HL-60 (cell line): ENCODE measurements around the gene KRT14.
"Not testable (repeated sequence)": the region's sequence is repeated elsewhere in the genome, so short reads cannot be mapped to it uniquely, and the experiment has no call there.

Source experiments
- GABPA ChIP-seq: IDR thresholded peaks from 2 replicates; pipeline ENCODE4 v1.6.1; 2012; ENCODE audit warnings: low read depth
- POLR2AphosphoS5 ChIP-seq: IDR thresholded peaks from 2 replicates; pipeline ENCODE4 v1.6.1; 2012; ENCODE audit warnings: low read depth
- SPI1 ChIP-seq: IDR thresholded peaks from 2 replicates; pipeline ENCODE4 v1.6.1; 2012; ENCODE audit warnings: low read depth, mild to moderate bottlenecking, borderline replicate concordance
- TF ChIP-seq, protein P1 (sequence below): IDR thresholded peaks from one replicate; pipeline ENCODE4 v1.5.1; 2011; ENCODE audit warnings: low read length, control low read depth, inconsistent platforms; ENCODE audit not compliant: insufficient read depth
- TF ChIP-seq, protein P2 (sequence below): IDR thresholded peaks from 2 replicates; pipeline ENCODE4 v1.6.1; 2012; ENCODE audit warnings: low read depth; ENCODE audit not compliant: insufficient replicate concordance

DNA sequence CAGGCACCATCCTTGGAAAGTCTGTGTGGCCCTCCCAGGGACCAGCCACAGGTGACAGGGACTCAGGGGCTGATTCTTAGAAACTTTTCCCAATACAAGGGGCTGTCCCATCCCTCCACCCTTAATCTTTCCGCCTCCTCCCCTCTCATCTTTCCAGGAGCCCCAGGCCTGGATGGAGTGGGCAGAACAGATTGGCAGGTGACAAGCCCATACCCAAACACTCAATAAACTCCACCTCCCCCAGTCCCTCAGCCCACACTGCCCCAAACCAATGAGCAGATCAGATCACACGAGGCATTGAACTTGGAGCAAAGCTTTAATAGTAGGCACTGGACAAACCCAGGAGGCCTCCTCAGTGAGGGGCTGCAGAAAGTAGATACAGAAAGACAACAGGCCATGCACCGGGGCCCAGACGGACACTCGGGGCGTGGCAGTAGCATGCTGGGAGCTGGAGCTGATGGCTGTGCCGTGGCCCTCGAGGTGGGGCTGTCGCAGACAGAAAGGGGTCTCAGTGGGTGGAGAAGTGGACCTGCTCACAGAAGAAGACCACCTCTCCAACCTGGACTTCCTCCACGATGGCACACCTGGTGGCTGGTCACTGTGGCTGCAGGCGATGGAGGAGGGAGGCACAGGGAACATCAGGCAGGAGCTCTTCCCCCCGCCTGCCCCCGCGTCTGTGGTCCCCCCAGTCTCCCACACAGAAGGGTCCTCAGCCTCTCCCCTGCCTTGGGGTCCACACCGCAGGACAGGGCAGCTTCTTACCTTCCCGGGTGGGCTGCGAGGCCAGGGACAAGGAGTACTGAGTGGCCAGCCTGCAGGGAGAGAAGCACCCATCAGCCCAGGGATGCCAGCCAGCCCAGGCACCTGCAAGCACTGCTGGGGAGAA is 39.6 kb upstream of the KRT14 start:
- TF ChIP-seq, protein P1, sequence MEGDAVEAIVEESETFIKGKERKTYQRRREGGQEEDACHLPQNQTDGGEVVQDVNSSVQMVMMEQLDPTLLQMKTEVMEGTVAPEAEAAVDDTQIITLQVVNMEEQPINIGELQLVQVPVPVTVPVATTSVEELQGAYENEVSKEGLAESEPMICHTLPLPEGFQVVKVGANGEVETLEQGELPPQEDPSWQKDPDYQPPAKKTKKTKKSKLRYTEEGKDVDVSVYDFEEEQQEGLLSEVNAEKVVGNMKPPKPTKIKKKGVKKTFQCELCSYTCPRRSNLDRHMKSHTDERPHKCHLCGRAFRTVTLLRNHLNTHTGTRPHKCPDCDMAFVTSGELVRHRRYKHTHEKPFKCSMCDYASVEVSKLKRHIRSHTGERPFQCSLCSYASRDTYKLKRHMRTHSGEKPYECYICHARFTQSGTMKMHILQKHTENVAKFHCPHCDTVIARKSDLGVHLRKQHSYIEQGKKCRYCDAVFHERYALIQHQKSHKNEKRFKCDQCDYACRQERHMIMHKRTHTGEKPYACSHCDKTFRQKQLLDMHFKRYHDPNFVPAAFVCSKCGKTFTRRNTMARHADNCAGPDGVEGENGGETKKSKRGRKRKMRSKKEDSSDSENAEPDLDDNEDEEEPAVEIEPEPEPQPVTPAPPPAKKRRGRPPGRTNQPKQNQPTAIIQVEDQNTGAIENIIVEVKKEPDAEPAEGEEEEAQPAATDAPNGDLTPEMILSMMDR, result not testable (repeated sequence)
- not testable (repeated sequence) for TF ChIP-seq POLR2AphosphoS5, SPI1, GABPA
- TF ChIP-seq, protein P2, sequence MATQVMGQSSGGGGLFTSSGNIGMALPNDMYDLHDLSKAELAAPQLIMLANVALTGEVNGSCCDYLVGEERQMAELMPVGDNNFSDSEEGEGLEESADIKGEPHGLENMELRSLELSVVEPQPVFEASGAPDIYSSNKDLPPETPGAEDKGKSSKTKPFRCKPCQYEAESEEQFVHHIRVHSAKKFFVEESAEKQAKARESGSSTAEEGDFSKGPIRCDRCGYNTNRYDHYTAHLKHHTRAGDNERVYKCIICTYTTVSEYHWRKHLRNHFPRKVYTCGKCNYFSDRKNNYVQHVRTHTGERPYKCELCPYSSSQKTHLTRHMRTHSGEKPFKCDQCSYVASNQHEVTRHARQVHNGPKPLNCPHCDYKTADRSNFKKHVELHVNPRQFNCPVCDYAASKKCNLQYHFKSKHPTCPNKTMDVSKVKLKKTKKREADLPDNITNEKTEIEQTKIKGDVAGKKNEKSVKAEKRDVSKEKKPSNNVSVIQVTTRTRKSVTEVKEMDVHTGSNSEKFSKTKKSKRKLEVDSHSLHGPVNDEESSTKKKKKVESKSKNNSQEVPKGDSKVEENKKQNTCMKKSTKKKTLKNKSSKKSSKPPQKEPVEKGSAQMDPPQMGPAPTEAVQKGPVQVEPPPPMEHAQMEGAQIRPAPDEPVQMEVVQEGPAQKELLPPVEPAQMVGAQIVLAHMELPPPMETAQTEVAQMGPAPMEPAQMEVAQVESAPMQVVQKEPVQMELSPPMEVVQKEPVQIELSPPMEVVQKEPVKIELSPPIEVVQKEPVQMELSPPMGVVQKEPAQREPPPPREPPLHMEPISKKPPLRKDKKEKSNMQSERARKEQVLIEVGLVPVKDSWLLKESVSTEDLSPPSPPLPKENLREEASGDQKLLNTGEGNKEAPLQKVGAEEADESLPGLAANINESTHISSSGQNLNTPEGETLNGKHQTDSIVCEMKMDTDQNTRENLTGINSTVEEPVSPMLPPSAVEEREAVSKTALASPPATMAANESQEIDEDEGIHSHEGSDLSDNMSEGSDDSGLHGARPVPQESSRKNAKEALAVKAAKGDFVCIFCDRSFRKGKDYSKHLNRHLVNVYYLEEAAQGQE, result not testable (repeated sequence)
